Lower lobe of right lung (tissue), 2 donors: Measurements from ENCODE around the gene RMND1. TPM values are rescaled to one million over a fixed set of nuclear protein-coding genes. Genes with fewer than 3 reads are reported as not detected.

Experiments used
- ATAC-seq, 2 donors: fragments of 200-7000 bp; cut with Tn5 transposase; one replicate each; pipeline ENCODE4 v1.9.1; 2020 to 2022; ENCODE audit warnings: mild to moderate bottlenecking in 2 of 2, moderate library complexity in 2 of 2
- DNase-seq: peaks from one replicate; pipeline ENCODE4 v3.0.0-alpha.2; 2020
- H3K27ac ChIP-seq: fragments of 200-600 bp; one replicate; pipeline ENCODE4 v1.8.0; 2022
- H3K27me3 ChIP-seq: fragments of 200-600 bp; one replicate; pipeline ENCODE4 v1.8.0; 2022; ENCODE audit warnings: low read depth
- H3K36me3 ChIP-seq: fragments of 200-600 bp; one replicate; pipeline ENCODE4 v1.8.0; 2022; ENCODE audit warnings: mild to moderate bottlenecking
- H3K4me1 ChIP-seq: fragments of 200-600 bp; one replicate; pipeline ENCODE4 v1.8.0; 2022
- H3K4me3 ChIP-seq: fragments of 200-600 bp; one replicate; pipeline ENCODE4 v1.8.0; 2022; ENCODE audit warnings: mild to moderate bottlenecking
- H3K9me3 ChIP-seq: fragments of 200-600 bp; one replicate; pipeline ENCODE4 v1.8.0; 2022
- CTCF ChIP-seq: fragments of 200-600 bp; IDR thresholded peaks from one replicate; pipeline ENCODE4 v1.8.0; 2022; ENCODE audit warnings: antibody characterized with exemption, mild to moderate bottlenecking
- intact Hi-C: fragments of 100-400 bp; cut with DNase I; formaldehyde crosslinking; loops from one replicate; pipeline ENCODE4 v1.11.0; 2022
- total RNA-seq: library from RNA; stranded (reverse); fragmentation: NEBNext Ultra II Directional; extraction: Animal tissue kit (Norgen Biotek cat#: 25700); gene quantifications from one replicate; pipeline ENCODE4 v1.2.1, GENCODE V29; 2021
- donor health status: DM: no; HTN: yes; CAD: no; lungs with severe emphysema.

RMND1 gene
- total RNA-seq, 1 donor from 2014 or later, result 19.5 TPM

GRCh38 chr6:151409260-151409659 lies 42.7 kb downstream of the RMND1 start:
- H3K27me3 ChIP-seq, result no peaks in the 10 kb centered on the region
- no peaks in the 10 kb centered on the region for H3K4me1 ChIP-seq
- DNase-seq (no peak), ATAC-seq (no peak)
- TF ChIP-seq CTCF, result no peak
- no peaks in the 10 kb centered on the region for H3K9me3 ChIP-seq
- no peak overlapping the region for H3K4me3 ChIP-seq
- intact Hi-C loops, result no loop called here
- H3K36me3 ChIP-seq, result peaks cover 58% of the 10 kb centered on the region
- H3K27ac ChIP-seq, result no peak overlapping the region

GRCh38 chr6:151408858-151409257 lies 43.1 kb downstream of the RMND1 start:
- Histone ChIP-seq H3K4me3 (no peak overlapping the region), H3K9me3 (no peaks in the 10 kb centered on the region), H3K4me1 (no peaks in the 10 kb centered on the region), H3K36me3 (peaks cover 59% of the 10 kb centered on the region), H3K27ac (no peak overlapping the region), H3K27me3 (no peaks in the 10 kb centered on the region)
- no peak for TF ChIP-seq CTCF
- ATAC-seq (no peak), DNase-seq (no peak)
- intact Hi-C loops, result no loop called here

- TF ChIP-seq CTCF, result no peak
- intact Hi-C loops, result no loop called here
Measured at GRCh38 chr6:151403919-151404308, 48.0 kb downstream of the RMND1 start.

GRCh38 chr6:151402228-151402627 lies 49.7 kb downstream of the RMND1 start:
- no peak for TF ChIP-seq CTCF
- ATAC-seq (no peak), DNase-seq (no peak)
- H3K9me3 ChIP-seq, result no peaks in the 10 kb centered on the region
- no peaks in the 10 kb centered on the region for H3K4me1 ChIP-seq
- no peak overlapping the region for H3K27ac ChIP-seq
- no peaks in the 10 kb centered on the region for H3K27me3 ChIP-seq
- H3K4me3 ChIP-seq, result no peak overlapping the region
- intact Hi-C loops, result no loop called here
- H3K36me3 ChIP-seq, result peaks cover 41% of the 10 kb centered on the region

More at GRCh38 chr6:151403919-151404308, 48.0 kb downstream of the RMND1 start:
- Histone ChIP-seq H3K4me3 (no peak overlapping the region), H3K4me1 (no peaks in the 10 kb centered on the region), H3K27ac (no peak overlapping the region), H3K27me3 (no peaks in the 10 kb centered on the region), H3K9me3 (no peaks in the 10 kb centered on the region), H3K36me3 (peaks cover 58% of the 10 kb centered on the region)
- ATAC-seq, result no peak
- DNase-seq, result no peak

- H3K27me3 ChIP-seq, result no peaks in the 10 kb centered on the region
- no peak for TF ChIP-seq CTCF
- intact Hi-C loops, result no loop called here
- no peak for ATAC-seq
- H3K4me1 ChIP-seq, result peaks cover 6% of the 10 kb centered on the region
- no peaks in the 10 kb centered on the region for H3K9me3 ChIP-seq
- no peak overlapping the region for H3K27ac ChIP-seq
- DNase-seq, result no peak
- peaks cover 33% of the 10 kb centered on the region for H3K36me3 ChIP-seq
- H3K4me3 ChIP-seq, result no peak overlapping the region
Measured at GRCh38 chr6:151400473-151400872, 51.5 kb downstream of the RMND1 start.

- H3K27ac ChIP-seq, result no peak overlapping the region
- H3K9me3 ChIP-seq, result no peaks in the 10 kb centered on the region
- H3K4me1 ChIP-seq, result peaks cover 14% of the 10 kb centered on the region
- intact Hi-C loops, result no loop called here
- no peak for ATAC-seq
- H3K4me3 ChIP-seq, result no peak overlapping the region
- peaks cover 25% of the 10 kb centered on the region for H3K36me3 ChIP-seq
- H3K27me3 ChIP-seq, result no peaks in the 10 kb centered on the region
- DNase-seq, result no peak
- no peak for TF ChIP-seq CTCF
Measured at GRCh38 chr6:151399679-151400078, 52.2 kb downstream of the RMND1 start.
